Bronchial epithelial cell (primary cell): ENCODE results near the gene ZIC4. TPM values are rescaled to one million over a fixed set of nuclear protein-coding genes. Genes with fewer than 3 reads are reported as not detected.

Experiments used
- DNase-seq: peaks from one replicate; pipeline ENCODE4 v3.0.0-alpha.2; 2010; ENCODE audit warnings: low read depth
- FAIRE-seq: peaks from 2 replicates; lab custom pipeline; 2011; peaks lifted over from hg19 to GRCh38; lab: Jason Lieb, UNC
- H3K27me3 ChIP-seq: 2 replicates; pipeline ENCODE4 v1.5.1; 2011; ENCODE audit warnings: low read length; ENCODE audit not compliant: control insufficient read depth, insufficient read depth
- H3K36me3 ChIP-seq: 2 replicates; pipeline ENCODE4 v1.5.1; 2011; ENCODE audit warnings: low read length; ENCODE audit not compliant: control insufficient read depth, insufficient read depth
- H3K4me3 ChIP-seq: 2 replicates; pipeline ENCODE4 v1.5.1; 2011; ENCODE audit warnings: mild to moderate bottlenecking, low read depth, low read length, control low read depth
- total RNA-seq: library from RNA; depleted of rRNA; stranded (reverse); fragments of >200 nt; gene quantifications from 2 replicates; pipeline ENCODE4 v1.2.1, GENCODE V29; 2014
- TF ChIP-seq, protein P1 (sequence below): IDR thresholded peaks from 2 replicates; pipeline ENCODE4 v1.5.1; 2011; ENCODE audit warnings: mild to moderate bottlenecking, moderate library complexity, low read length, control low read depth, inconsistent platforms; ENCODE audit not compliant: insufficient read depth, severe bottlenecking

The ZIC4 gene
- total RNA-seq, 1 donor from 2014 or later = not detected

DNA sequence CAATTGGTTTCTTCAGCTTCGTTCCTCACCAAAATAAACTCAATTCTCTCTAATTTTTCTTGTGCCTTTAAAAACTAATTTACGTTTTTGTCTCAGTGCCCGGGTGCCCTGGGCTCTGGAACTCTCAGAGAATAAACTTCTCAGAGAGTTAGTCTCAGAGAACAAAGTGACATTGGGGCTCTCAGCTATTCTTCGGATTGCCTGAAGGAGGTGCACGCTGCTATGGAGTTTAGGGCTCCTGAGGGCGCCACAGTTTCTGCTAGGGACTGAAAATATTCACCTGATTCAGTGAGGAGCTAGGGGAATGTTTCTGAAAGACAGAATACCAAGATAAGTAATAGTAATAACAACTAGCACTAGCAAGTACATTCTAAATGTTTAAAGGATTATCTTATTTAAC is 22.7 kb downstream of the ZIC4 start:
- no peak for DNase-seq
- Histone ChIP-seq H3K4me3 (no peak overlapping the region), H3K27me3 (peaks cover 31% of the 10 kb centered on the region), H3K36me3 (no peaks in the 10 kb centered on the region)
- FAIRE-seq = no peak
- TF ChIP-seq, protein P1, sequence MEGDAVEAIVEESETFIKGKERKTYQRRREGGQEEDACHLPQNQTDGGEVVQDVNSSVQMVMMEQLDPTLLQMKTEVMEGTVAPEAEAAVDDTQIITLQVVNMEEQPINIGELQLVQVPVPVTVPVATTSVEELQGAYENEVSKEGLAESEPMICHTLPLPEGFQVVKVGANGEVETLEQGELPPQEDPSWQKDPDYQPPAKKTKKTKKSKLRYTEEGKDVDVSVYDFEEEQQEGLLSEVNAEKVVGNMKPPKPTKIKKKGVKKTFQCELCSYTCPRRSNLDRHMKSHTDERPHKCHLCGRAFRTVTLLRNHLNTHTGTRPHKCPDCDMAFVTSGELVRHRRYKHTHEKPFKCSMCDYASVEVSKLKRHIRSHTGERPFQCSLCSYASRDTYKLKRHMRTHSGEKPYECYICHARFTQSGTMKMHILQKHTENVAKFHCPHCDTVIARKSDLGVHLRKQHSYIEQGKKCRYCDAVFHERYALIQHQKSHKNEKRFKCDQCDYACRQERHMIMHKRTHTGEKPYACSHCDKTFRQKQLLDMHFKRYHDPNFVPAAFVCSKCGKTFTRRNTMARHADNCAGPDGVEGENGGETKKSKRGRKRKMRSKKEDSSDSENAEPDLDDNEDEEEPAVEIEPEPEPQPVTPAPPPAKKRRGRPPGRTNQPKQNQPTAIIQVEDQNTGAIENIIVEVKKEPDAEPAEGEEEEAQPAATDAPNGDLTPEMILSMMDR = no peak

DNA sequence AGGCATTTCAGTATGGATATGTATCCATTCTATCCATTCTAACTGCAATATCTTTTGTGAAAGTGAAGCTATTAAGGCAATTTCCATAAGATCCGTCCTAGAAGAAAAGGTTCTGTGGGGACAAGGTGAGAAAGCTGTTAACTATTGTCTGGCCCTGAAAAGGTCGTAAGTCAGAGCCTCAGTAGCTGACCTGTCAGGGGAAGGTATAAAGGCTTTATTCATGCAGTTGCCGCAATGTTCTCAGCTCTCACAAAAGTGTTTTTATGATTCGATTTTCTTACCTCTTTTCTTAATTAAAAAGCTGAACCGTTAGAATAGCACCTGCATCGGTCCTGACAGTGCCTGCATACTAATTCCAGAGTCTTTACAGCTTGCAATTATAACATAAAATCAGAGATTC is 24.7 kb downstream of the ZIC4 start:
- no peaks in the 10 kb centered on the region for H3K36me3 ChIP-seq
- no peak for FAIRE-seq
- no peak overlapping the region for H3K4me3 ChIP-seq
- TF ChIP-seq, protein P1 = no peak
- DNase-seq = no peak
- H3K27me3 ChIP-seq = peaks cover 34% of the 10 kb centered on the region

DNA sequence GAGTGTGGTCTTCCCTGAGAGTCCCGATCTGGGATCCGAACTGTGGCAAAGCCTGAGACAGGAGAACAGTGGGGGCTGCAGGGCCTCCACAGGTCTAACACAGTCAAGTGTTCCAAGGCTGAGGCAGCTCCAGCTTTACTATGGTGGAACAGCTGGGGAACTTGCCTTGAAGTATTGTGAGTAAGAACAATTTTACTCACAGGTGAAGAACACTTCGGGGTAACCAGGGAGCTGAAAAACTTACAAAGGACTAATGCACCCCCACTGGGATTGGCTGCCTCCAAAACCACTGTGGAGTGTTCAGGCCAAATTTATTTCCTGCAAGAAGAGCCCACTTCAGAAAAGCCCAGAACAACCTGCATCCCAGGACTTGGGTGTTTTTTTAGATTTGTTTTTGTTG is 25.4 kb downstream of the ZIC4 start:
- Histone ChIP-seq H3K4me3 (no peak overlapping the region), H3K27me3 (peaks cover 34% of the 10 kb centered on the region), H3K36me3 (no peaks in the 10 kb centered on the region)
- DNase-seq = no peak
- TF ChIP-seq, protein P1 = no peak
- no peak for FAIRE-seq

DNA sequence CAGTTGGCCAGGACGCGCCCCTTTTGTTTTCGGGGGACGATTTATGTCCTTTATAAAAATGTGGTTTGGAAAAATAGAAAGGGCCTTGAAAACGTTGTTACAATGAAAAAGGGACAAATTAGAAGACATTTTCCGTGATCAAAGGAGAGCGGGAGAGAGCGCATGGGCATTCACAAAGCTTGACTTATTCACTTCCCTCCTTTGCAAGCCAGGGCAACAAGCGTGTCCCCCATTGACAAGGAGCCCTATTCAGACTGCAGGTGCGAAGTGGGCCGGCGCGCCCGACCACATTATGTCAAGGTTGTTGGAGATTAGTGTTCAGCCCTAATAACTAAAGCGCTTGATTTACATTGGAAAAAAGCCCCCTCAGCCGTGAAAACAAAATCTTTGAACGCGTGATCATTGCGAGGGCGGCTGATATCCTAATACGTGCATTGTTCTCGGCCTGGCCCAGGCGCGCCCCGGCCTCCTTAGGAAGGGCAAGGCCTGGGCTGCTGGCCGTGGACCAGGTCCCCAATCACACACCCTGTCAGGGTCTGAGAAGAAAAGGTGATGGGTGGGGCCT is 25.9 kb downstream of the ZIC4 start:
- TF ChIP-seq, protein P1 = no peak
- no peak for FAIRE-seq
- H3K4me3 ChIP-seq = no peak overlapping the region
- H3K27me3 ChIP-seq = peaks cover 34% of the 10 kb centered on the region
- no peak for DNase-seq
- no peaks in the 10 kb centered on the region for H3K36me3 ChIP-seq

DNA sequence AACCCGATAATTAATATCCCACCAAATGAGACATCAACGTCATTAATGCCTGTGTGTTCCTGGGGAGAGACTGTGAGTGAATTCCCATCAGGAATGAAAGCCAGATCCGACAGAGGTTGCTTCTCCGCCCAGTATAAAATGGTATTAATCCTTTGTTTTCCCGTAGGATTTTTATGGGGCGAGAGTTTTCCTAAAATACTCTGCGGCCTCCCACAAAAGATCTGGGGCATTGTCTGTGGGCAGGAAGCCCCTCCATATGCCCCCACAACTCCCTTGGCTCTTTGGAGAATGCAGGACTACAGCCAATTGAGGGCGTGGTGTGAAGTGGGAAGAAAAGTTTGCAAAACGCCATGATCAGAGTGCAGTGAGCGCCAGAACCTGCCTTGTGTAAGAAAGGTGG is 26.7 kb downstream of the ZIC4 start:
- no peak for DNase-seq
- H3K4me3 ChIP-seq = no peak overlapping the region
- TF ChIP-seq, protein P1 = no peak
- FAIRE-seq = no peak
- no peaks in the 10 kb centered on the region for H3K36me3 ChIP-seq
- H3K27me3 ChIP-seq = peaks cover 31% of the 10 kb centered on the region
